A549 (cell line): ENCODE results near the gene FOXQ1. TPM values are rescaled to one million over a fixed set of nuclear protein-coding genes. Genes with fewer than 3 reads are reported as not detected.

Source experiments
- ATAC-seq, 2 experiments: fragments of 200-7000 bp in 1 of 2; fragments of >200 bp in 1 of 2; cut with Nextera tagmentation in 1 of 2; cut with Tn5 transposase in 1 of 2; 3 replicates each; pipeline versions ENCODE4 v1.8.0 to v1.9.1; 2018 to 2020; ENCODE audit warnings: mild to moderate bottlenecking in 1 of 2, moderate library complexity in 1 of 2
- CTCF ChIA-PET: fragments of 300-600 bp; sonication (Branson Sonifier 250); formaldehyde crosslinking; extraction: SDS; loops from one replicate; lab custom pipeline; 2021; ENCODE audit warnings: antibody characterized with exemption, inconsistent platforms; lab: Yijun Ruan, JAX
- POLR2A ChIA-PET: fragments of 350-600 bp; formaldehyde crosslinking; extraction: SDS; loops from one replicate; lab custom pipeline; 2021; ENCODE audit warnings: antibody characterized with exemption, inconsistent platforms; lab: Yijun Ruan, JAX
- DNase-seq, 2 experiments: peaks; one replicate each; pipeline versions ENCODE4 v3.0.0 to v3.0.0-alpha.2; 2011 to 2016; ENCODE audit warnings: low read depth in 1 of 2, low spot score in 1 of 2
- FAIRE-seq: peaks from 2 replicates; lab custom pipeline; 2011; peaks lifted over from hg19 to GRCh38; lab: Jason Lieb, UNC
- H3K27ac ChIP-seq, 2 experiments: fragments of >200 bp; sonication (Bioruptor Twin); formaldehyde crosslinking; 3 replicates each; pipeline ENCODE4 v1.5.1; 2016 to 2017
- H3K4me1 ChIP-seq: fragments of >200 bp; sonication (Bioruptor Twin); formaldehyde crosslinking; 3 replicates; pipeline ENCODE4 v1.6.1; 2016
- H3K4me2 ChIP-seq: fragments of >200 bp; sonication (Bioruptor Twin); formaldehyde crosslinking; 3 replicates; pipeline ENCODE4 v1.6.1; 2016
- H3K4me3 ChIP-seq: fragments of >200 bp; sonication (Bioruptor Twin); formaldehyde crosslinking; 3 replicates; pipeline ENCODE4 v1.5.1; 2016
- H3K9me3 ChIP-seq: fragments of >200 bp; sonication (Bioruptor Twin); formaldehyde crosslinking; 3 replicates; pipeline ENCODE4 v1.6.1; 2016
- BHLHE40 ChIP-seq: IDR thresholded peaks from 2 replicates; pipeline ENCODE4 v1.6.1; 2012; ENCODE audit warnings: low read depth, low read length, inconsistent platforms
- CBX8 ChIP-seq: fragments of 200-600 bp; sonication (generic); IDR thresholded peaks from 2 replicates; pipeline ENCODE4 v1.6.1; 2016
- CHD4 ChIP-seq: fragments of 200-600 bp; sonication (generic); IDR thresholded peaks from 2 replicates; pipeline ENCODE4 v1.6.1; 2016; ENCODE audit warnings: antibody characterized with exemption, mild to moderate bottlenecking, borderline replicate concordance
- EHF ChIP-seq: fragments of 250-450 bp; sonication (Bioruptor Pico); IDR thresholded peaks from 2 replicates; pipeline ENCODE4 v1.5.0; 2020; ENCODE audit warnings: mild to moderate bottlenecking
- EP300 ChIP-seq, 2 experiments: fragments of >200 bp; sonication (Bioruptor Twin); formaldehyde crosslinking; IDR thresholded peaks; 2 replicates in 1 of 2; 3 replicates in 1 of 2; pipeline ENCODE4 v1.6.1; 2016 to 2017
- ESRRA ChIP-seq: fragments of 150-350 bp; IDR thresholded peaks from 2 replicates; pipeline ENCODE4 v1.6.1; 2014; ENCODE audit warnings: mild to moderate bottlenecking, low read length, borderline replicate concordance
- FOSL2 ChIP-seq, 2 experiments: fragments of 450-650 bp in 1 of 2; fragments of >200 bp in 1 of 2; sonication (Bioruptor Twin) in 1 of 2; formaldehyde crosslinking; IDR thresholded peaks; 2 replicates each; pipeline versions ENCODE4 v1.5.0 to v1.6.1; 2016 to 2020; ENCODE audit warnings: mild to moderate bottlenecking in 1 of 2, moderate library complexity in 1 of 2
- FOXS1 ChIP-seq: fragments of 250-450 bp; sonication (Bioruptor Pico); IDR thresholded peaks from 2 replicates; pipeline ENCODE4 v1.5.0; 2020; ENCODE audit warnings: mild to moderate bottlenecking, moderate library complexity
- MAFK ChIP-seq: fragments of 450-650 bp; IDR thresholded peaks from 2 replicates; pipeline ENCODE4 v1.6.1; 2014; ENCODE audit not compliant: partially characterized antibody
- RARB ChIP-seq: fragments of 250-450 bp; sonication (Bioruptor Pico); IDR thresholded peaks from 2 replicates; pipeline ENCODE4 v1.8.0; 2021; ENCODE audit warnings: mild to moderate bottlenecking, moderate library complexity
- RCOR1 ChIP-seq: fragments of 150-350 bp; IDR thresholded peaks from 2 replicates; pipeline ENCODE4 v1.6.1; 2014; ENCODE audit warnings: antibody characterized with exemption, low read length, low read depth
- ZC3H11A ChIP-seq: fragments of 450-650 bp; IDR thresholded peaks from 2 replicates; pipeline ENCODE4 v1.6.1; 2014; ENCODE audit warnings: antibody characterized with exemption, mild to moderate bottlenecking
- ZFP36 ChIP-seq: fragments of 450-650 bp; IDR thresholded peaks from 2 replicates; pipeline ENCODE4 v1.6.1; 2014; ENCODE audit warnings: borderline replicate concordance; ENCODE audit not compliant: partially characterized antibody
- ZNF302 ChIP-seq: fragments of 250-450 bp; sonication (Bioruptor Pico); IDR thresholded peaks from 2 replicates; pipeline ENCODE4 v1.9.0; 2021; ENCODE audit warnings: inconsistent platforms, mild to moderate bottlenecking, moderate library complexity
- WGBS: methylation state at CpG from one replicate; pipeline ENCODE4 v1.1.6; 2017; ENCODE audit errors: missing lambda C conversion rate; 5-methylcytosine and 5-hydroxymethylcytosine counted together
- polyA plus RNA-seq, 4 experiments: library from polyadenylated mRNA; depleted of rRNA in 3 of 4; stranded (reverse); fragments of >200 nt; fragmentation: RNase III in 1 of 4; extraction: RNeasy Plus Mini Kit Qiagen cat#74134 plus additional on column Dnase treatment in 1 of 4; gene quantifications; 2 replicates in 3 of 4; 3 replicates in 1 of 4; pipeline ENCODE4 v1.2.3, GENCODE V29; 2011 to 2017
- TF ChIP-seq, protein P1 (sequence below): fragments of >200 bp; sonication (Bioruptor Twin); formaldehyde crosslinking; IDR thresholded peaks from 3 replicates; pipeline ENCODE4 v1.6.1; 2016
- TF ChIP-seq, protein P2 (sequence below): fragments of 250-450 bp; sonication (Bioruptor Pico); IDR thresholded peaks from 2 replicates; pipeline ENCODE4 v1.5.0; 2021; ENCODE audit warnings: mild to moderate bottlenecking, moderate library complexity, borderline replicate concordance
- TF ChIP-seq, protein P3 (sequence below): fragments of 150-350 bp; IDR thresholded peaks from 2 replicates; pipeline ENCODE4 v1.6.1; 2014; ENCODE audit warnings: low read depth, mild to moderate bottlenecking, low read length
- TF ChIP-seq, protein P4 (sequence below): fragments of 200-600 bp; sonication (generic); IDR thresholded peaks from 2 replicates; pipeline ENCODE4 v1.6.1; 2016; ENCODE audit warnings: antibody characterized with exemption, mild to moderate bottlenecking, moderate library complexity
- TF ChIP-seq, protein P5 (sequence below): IDR thresholded peaks from 2 replicates; pipeline ENCODE4 v1.6.1; 2012

The FOXQ1 gene
- polyA plus RNA-seq, 2 of the 4 experiments (the other 2 are of a cell fraction) = 3.5 to 3.6 TPM

DNA sequence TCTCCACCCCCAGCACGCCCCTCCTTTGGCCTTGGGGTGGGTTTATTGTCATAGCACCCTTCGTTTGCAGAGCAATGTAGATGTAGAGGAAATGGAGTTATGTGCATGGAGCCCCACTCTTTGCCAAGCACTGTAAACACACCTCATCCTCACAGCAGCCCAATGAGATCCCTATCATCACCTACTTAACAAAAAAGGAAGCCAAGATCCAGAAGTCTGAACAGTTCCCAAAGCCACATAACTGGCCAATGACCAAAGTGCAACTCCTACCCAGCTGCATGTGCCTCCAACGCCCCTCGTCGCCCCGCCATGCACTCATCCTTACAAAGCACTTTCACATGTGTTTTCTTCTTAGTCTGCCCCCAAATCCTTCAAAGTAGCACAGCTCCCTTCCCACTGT is 21.8 kb upstream of the FOXQ1 start:
- POLR2A ChIA-PET = no interaction called here
- FAIRE-seq (no peak), DNase-seq (no peak)
- Histone ChIP-seq H3K27ac (no peak overlapping the region), H3K4me1 (peaks cover 26% of the 10 kb centered on the region), H3K4me3 (no peak overlapping the region), H3K4me2 (no peak overlapping the region)
- WGBS = 79% methylated on average over 6 of the region's 6 CpGs
- TF ChIP-seq CHD4 (no peak), EP300 (IDR thresholded peaks at IDR 0.05) (no peak), CBX8 (no peak), MAFK (no peak), BHLHE40 (no peak)
- TF ChIP-seq, protein P1, sequence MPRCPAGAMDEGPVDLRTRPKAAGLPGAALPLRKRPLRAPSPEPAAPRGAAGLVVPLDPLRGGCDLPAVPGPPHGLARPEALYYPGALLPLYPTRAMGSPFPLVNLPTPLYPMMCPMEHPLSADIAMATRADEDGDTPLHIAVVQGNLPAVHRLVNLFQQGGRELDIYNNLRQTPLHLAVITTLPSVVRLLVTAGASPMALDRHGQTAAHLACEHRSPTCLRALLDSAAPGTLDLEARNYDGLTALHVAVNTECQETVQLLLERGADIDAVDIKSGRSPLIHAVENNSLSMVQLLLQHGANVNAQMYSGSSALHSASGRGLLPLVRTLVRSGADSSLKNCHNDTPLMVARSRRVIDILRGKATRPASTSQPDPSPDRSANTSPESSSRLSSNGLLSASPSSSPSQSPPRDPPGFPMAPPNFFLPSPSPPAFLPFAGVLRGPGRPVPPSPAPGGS = no peak
- TF ChIP-seq, protein P2, sequence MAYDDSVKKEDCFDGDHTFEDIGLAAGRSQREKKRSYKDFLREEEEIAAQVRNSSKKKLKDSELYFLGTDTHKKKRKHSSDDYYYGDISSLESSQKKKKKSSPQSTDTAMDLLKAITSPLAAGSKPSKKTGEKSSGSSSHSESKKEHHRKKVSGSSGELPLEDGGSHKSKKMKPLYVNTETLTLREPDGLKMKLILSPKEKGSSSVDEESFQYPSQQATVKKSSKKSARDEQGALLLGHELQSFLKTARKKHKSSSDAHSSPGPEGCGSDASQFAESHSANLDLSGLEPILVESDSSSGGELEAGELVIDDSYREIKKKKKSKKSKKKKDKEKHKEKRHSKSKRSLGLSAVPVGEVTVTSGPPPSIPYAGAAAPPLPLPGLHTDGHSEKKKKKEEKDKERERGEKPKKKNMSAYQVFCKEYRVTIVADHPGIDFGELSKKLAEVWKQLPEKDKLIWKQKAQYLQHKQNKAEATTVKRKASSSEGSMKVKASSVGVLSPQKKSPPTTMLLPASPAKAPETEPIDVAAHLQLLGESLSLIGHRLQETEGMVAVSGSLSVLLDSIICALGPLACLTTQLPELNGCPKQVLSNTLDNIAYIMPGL (CRISPR knock-in tag) = no peak
- TF ChIP-seq, all 56 proteins: peak for 0
- no peak for ATAC-seq
- H3K9me3 ChIP-seq = no peaks in the 10 kb centered on the region
- CTCF ChIA-PET = no interaction called here

DNA sequence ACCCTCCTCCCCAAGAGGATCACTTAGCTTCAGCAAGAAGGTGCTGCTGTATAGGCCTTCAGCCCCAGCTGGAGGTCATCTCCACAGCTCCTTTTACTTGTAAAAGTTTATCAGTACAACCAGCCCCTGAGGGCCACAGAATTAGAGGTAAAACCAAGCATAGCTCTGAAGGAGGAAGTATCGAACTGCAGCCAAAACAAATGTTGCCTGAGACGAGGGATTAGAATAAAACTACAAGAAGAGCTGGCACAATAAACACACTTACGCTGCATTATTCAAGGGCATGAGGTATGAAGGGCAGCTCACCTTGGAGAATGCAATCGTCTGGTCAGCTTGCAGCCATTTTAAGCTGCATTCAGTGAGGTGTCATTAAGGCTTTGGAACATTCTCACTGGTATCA is 21.1 kb upstream of the FOXQ1 start:
- WGBS = 66% methylated on average over 4 of the region's 4 CpGs
- TF ChIP-seq, protein P3, sequence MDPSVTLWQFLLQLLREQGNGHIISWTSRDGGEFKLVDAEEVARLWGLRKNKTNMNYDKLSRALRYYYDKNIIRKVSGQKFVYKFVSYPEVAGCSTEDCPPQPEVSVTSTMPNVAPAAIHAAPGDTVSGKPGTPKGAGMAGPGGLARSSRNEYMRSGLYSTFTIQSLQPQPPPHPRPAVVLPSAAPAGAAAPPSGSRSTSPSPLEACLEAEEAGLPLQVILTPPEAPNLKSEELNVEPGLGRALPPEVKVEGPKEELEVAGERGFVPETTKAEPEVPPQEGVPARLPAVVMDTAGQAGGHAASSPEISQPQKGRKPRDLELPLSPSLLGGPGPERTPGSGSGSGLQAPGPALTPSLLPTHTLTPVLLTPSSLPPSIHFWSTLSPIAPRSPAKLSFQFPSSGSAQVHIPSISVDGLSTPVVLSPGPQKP = no peak
- TF ChIP-seq, protein P4, sequence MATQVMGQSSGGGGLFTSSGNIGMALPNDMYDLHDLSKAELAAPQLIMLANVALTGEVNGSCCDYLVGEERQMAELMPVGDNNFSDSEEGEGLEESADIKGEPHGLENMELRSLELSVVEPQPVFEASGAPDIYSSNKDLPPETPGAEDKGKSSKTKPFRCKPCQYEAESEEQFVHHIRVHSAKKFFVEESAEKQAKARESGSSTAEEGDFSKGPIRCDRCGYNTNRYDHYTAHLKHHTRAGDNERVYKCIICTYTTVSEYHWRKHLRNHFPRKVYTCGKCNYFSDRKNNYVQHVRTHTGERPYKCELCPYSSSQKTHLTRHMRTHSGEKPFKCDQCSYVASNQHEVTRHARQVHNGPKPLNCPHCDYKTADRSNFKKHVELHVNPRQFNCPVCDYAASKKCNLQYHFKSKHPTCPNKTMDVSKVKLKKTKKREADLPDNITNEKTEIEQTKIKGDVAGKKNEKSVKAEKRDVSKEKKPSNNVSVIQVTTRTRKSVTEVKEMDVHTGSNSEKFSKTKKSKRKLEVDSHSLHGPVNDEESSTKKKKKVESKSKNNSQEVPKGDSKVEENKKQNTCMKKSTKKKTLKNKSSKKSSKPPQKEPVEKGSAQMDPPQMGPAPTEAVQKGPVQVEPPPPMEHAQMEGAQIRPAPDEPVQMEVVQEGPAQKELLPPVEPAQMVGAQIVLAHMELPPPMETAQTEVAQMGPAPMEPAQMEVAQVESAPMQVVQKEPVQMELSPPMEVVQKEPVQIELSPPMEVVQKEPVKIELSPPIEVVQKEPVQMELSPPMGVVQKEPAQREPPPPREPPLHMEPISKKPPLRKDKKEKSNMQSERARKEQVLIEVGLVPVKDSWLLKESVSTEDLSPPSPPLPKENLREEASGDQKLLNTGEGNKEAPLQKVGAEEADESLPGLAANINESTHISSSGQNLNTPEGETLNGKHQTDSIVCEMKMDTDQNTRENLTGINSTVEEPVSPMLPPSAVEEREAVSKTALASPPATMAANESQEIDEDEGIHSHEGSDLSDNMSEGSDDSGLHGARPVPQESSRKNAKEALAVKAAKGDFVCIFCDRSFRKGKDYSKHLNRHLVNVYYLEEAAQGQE = no peak
- TF ChIP-seq ZC3H11A (no peak), ZNF302 (CRISPR knock-in tag) (no peak), RCOR1 (no peak), ZFP36 (no peak), FOXS1 (CRISPR knock-in tag) (no peak), RARB (CRISPR knock-in tag) (no peak), EHF (CRISPR knock-in tag) (no peak), FOSL2 (IDR thresholded peaks at IDR 0.05) (no peak), FOSL2 (CRISPR knock-in tag; IDR thresholded peaks at IDR 0.05) (no peak), ESRRA (no peak)
- TF ChIP-seq, protein P5, sequence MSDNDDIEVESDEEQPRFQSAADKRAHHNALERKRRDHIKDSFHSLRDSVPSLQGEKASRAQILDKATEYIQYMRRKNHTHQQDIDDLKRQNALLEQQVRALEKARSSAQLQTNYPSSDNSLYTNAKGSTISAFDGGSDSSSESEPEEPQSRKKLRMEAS = no peak
- TF ChIP-seq, protein P1 = no peak
- ChIA-PET CTCF (no interaction called here), POLR2A (no interaction called here)
- Histone ChIP-seq H3K9me3 (no peaks in the 10 kb centered on the region), H3K4me1 (peaks cover 31% of the 10 kb centered on the region), H3K27ac (no peak overlapping the region), H3K4me2 (no peak overlapping the region), H3K4me3 (no peak overlapping the region)
- DNase-seq (no peak), FAIRE-seq (no peak), ATAC-seq (no peak)
